Urinary bladder (tissue), 4 donors: ENCODE data around the gene OTUB1. TPM values are rescaled to one million over a fixed set of nuclear protein-coding genes. Genes with fewer than 3 reads are reported as not detected.
"Not testable (repeated sequence)": the region's sequence is repeated elsewhere in the genome, so short reads cannot be mapped to it uniquely, and the experiment has no call there.

Experiments
- DNase-seq: peaks from one replicate; pipeline ENCODE4 v3.0.0-alpha.2; 2015; ENCODE audit errors: extremely low spot score
- H3K27ac ChIP-seq: one replicate; pipeline ENCODE4 v1.5.1; 2013; ENCODE audit warnings: low read depth, mild to moderate bottlenecking, moderate library complexity
- H3K36me3 ChIP-seq: one replicate; pipeline ENCODE4 v1.6.1; 2013; ENCODE audit warnings: mild to moderate bottlenecking, moderate library complexity; ENCODE audit not compliant: insufficient read depth
- H3K4me1 ChIP-seq: one replicate; pipeline ENCODE4 v1.6.1; 2013; ENCODE audit warnings: mild to moderate bottlenecking, moderate library complexity; ENCODE audit not compliant: insufficient read depth
- H3K4me3 ChIP-seq: one replicate; pipeline ENCODE4 v1.5.1; 2013; ENCODE audit warnings: low read depth, low read length
- WGBS: extraction: QIAGEN DNeasy Blood & Tissue Kit; methylation state at CpG from one replicate; pipeline ENCODE4 v1.1.7; 2013; 5-methylcytosine and 5-hydroxymethylcytosine counted together
- polyA plus RNA-seq: library from polyadenylated mRNA; stranded (reverse); fragments of 200-250 nt; gene quantifications from one replicate; pipeline ENCODE4 v1.2.3, GENCODE V29; 2013
- small RNA-seq: library from RNA; depleted of rRNA; stranded (forward); fragments of <200 nt; gene quantifications from one replicate; pipeline ENCODE3, GENCODE V24; 2014
- total RNA-seq: library from RNA; depleted of rRNA; stranded (reverse); fragments of >200 nt; gene quantifications from one replicate; pipeline ENCODE4 v1.2.3, GENCODE V29; 2014
- donor health status: healthy with polysubstance abuse.
- donor health status: healthy.

The OTUB1 gene
- total and polyA plus RNA-seq, 2 donors, result 19.5 to 78.9 TPM

DNA sequence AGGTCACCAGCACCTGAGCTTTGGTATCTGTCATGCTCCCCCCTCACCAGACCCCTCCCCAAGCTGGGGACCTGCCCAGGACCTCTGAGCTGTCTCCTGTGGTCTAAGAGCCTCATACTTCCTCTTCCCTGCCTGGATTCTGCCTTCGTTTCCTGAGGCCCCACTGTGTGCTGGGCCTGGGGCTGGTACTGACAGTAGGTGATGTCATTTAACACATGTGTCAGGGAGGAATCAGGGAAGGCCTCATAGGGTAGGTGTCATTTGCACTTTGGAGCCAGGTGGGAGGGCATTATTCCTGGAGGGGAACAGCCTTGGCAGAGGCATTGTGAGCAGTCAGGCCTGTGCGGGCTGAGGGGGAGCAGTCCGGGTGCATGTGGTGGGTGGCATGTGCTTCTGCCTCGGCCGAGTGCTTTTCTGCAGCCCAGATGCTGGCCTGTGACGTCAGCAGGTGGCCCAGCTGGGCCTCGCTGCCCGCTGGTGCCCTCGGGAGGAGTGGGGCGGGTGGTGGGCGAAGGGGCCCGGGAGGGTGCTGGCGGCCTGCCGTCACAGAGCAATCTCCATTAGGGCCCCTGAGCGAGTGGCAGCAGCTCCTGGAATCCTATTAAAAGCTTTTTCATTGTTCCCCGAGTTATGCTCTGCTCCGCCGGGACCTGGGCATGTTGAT, 58.6 kb downstream of the OTUB1 start:
- no peaks in the 10 kb centered on the region for H3K36me3 ChIP-seq
- no peak overlapping the region for H3K27ac ChIP-seq
- WGBS, result 76% methylated on average over 18 of the region's 18 CpGs
- no peak for DNase-seq
- no peaks in the 10 kb centered on the region for H3K4me1 ChIP-seq
- no peak overlapping the region for H3K4me3 ChIP-seq

DNA sequence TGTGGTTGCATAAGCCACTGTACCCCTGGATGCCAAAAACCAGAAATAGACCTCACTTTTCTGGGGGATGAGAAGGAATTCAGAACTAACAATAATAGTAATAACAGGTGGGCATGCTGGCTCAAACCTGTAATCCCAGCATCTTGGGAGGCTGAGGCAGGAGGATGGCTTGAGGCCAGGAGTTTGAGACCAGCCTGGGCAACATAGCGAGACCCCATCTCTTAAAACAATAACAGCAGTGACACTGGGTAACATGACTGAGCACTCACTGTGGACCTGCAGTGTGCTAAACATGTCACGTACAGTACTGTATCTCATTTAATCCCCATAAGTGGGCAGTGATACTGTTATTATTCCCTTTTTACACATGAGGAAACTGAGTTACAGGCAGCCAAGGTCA, 59.5 kb downstream of the OTUB1 start:
- no peak overlapping the region for H3K27ac ChIP-seq
- WGBS, result 95% methylated on average over 2 of the region's 2 CpGs
- no peaks in the 10 kb centered on the region for H3K36me3 ChIP-seq
- H3K4me3 ChIP-seq, result no peak overlapping the region
- H3K4me1 ChIP-seq, result no peaks in the 10 kb centered on the region
- DNase-seq, result no peak

DNA sequence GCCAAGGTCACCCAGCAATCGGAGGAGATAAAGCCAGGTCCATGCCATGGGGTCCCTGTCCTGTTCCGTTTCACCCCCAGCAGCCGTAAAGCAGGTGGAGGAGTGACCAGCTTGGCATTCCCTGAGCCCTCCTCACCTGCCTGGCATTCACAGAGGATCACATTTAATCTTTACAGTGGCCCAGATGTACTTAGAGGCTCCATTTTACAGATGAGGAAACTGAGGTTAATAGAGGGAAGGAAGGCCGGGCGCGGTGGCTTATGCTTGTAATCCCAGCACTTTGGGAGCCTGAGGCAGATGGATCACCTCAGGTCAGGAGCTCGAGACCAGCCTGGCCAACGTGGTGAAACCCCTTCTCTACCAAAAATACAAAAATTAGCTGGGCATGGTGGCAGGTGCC, 61.1 kb downstream of the OTUB1 start:
- not testable (repeated sequence) for H3K27ac ChIP-seq

More for the DNA sequence above, 61.1 kb downstream of the OTUB1 start:
- H3K4me1 ChIP-seq, H3K4me3 ChIP-seq, DNase-seq, H3K36me3 ChIP-seq: not testable (repeated sequence)
- WGBS, result 96% methylated on average over 8 of the region's 8 CpGs

Small RNA genes within 50 kb of the gene (small RNA-seq; reads per million reads assigned to genes)
- not detected for gene RNU6-45P

Other genes starting within 250 kb of the OTUB1 start
- 13.5 TPM for gene ZFTA, start 217.7 kb upstream of the OTUB1 start, total RNA-seq
- 26.8 TPM for gene ZFTA, start 217.7 kb upstream of the OTUB1 start, polyA plus RNA-seq
- gene SPINDOC, start 173.0 kb upstream of the OTUB1 start, total RNA-seq, result 8.2 TPM
- 19.0 TPM for gene SPINDOC, start 173.0 kb upstream of the OTUB1 start, polyA plus RNA-seq
- gene MARK2, start 147.3 kb upstream of the OTUB1 start, total RNA-seq, result 13.1 TPM
- gene MARK2, start 147.3 kb upstream of the OTUB1 start, polyA plus RNA-seq, result 21.6 TPM
- 1.9 TPM for gene RCOR2, start 69.3 kb upstream of the OTUB1 start, total RNA-seq
- gene RCOR2, start 69.3 kb upstream of the OTUB1 start, polyA plus RNA-seq, result 2.0 TPM
- 13.6 TPM for gene NAA40, start 47.4 kb upstream of the OTUB1 start, total RNA-seq
- 8.2 TPM for gene NAA40, start 47.4 kb upstream of the OTUB1 start, polyA plus RNA-seq
- 255 TPM for gene COX8A, start 11.8 kb upstream of the OTUB1 start, total RNA-seq
- 851 TPM for gene COX8A, start 11.8 kb upstream of the OTUB1 start, polyA plus RNA-seq
- gene FLRT1, start 49.5 kb downstream of the OTUB1 start, total RNA-seq, result 1.7 TPM
- 0.66 TPM for gene FLRT1, start 49.5 kb downstream of the OTUB1 start, polyA plus RNA-seq
- 9.8 TPM for gene MACROD1, start 179.7 kb downstream of the OTUB1 start, total RNA-seq
- gene MACROD1, start 179.7 kb downstream of the OTUB1 start, polyA plus RNA-seq, result 25.1 TPM
- gene STIP1, start 199.7 kb downstream of the OTUB1 start, total RNA-seq, result 42.7 TPM
- 84.0 TPM for gene STIP1, start 199.7 kb downstream of the OTUB1 start, polyA plus RNA-seq
- gene FERMT3, start 220.3 kb downstream of the OTUB1 start, total RNA-seq, result 7.8 TPM
- gene FERMT3, start 220.3 kb downstream of the OTUB1 start, polyA plus RNA-seq, result 16.8 TPM
- gene TRPT1, start 239.7 kb downstream of the OTUB1 start, total RNA-seq, result 12.7 TPM
- gene TRPT1, start 239.7 kb downstream of the OTUB1 start, polyA plus RNA-seq, result 45.3 TPM
- 15.4 TPM for gene NUDT22, start 239.8 kb downstream of the OTUB1 start, total RNA-seq
- 61.0 TPM for gene NUDT22, start 239.8 kb downstream of the OTUB1 start, polyA plus RNA-seq
- gene DNAJC4, start 244.1 kb downstream of the OTUB1 start, total RNA-seq, result 10.7 TPM
- gene DNAJC4, start 244.1 kb downstream of the OTUB1 start, polyA plus RNA-seq, result 57.6 TPM
- 18.9 TPM for gene VEGFB, start 248.1 kb downstream of the OTUB1 start, total RNA-seq
- gene VEGFB, start 248.1 kb downstream of the OTUB1 start, polyA plus RNA-seq, result 123 TPM